ENCODE results near the gene PPM1J. TPM values are rescaled to one million over a fixed set of nuclear protein-coding genes. Genes with fewer than 3 reads are reported as not detected.

The PPM1J gene
- total RNA-seq, 1 donor from 2014 or later, result 10.7 TPM

DNA sequence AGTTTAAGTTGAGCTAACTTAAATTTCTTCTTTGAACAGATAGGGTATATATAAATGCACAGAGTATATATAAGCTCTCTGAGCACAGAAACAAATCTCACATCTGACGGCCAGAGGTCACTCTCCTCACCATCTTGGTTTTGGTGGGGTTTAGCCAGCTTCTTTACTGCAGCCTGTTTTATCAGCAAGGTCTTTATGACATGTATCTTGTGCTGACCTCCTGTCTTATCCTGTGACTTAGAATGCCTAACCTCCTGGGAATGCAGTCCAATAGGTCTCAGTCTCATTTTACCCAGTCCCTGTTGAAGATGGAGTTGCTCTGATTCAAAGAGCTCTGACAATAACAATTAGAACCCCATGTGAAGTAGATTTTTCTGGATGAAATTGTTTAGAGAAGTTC is 42.3 kb downstream of the PPM1J start:
- DNase-seq (ENCODE audit: low spot score), result no peak
- intact Hi-C loops (cut with DNase I), result loop anchor here (10.0 kb wide), 1 partner anchor 278 kb away; the partner anchor contains the start of gene CTTNBP2NL

DNA sequence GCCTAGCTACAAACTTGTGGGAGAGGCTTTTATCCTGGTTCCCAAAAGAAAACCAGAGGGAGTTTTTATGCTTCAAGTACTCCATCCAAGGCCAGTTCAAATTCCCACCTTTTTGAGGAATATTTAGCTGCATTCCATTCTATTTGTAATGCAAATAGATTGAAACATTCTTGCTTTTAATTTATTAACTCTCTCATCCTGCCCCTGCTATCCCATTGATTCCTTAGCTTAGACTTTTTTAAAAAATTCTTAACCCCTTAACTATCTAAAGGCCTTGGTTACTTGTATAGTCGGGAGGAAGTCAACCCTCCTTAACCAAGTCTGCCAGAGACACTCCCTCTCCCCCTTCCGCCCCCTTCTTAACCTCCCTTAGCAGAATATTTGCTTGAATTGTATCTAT is 43.1 kb downstream of the PPM1J start:
- intact Hi-C loops (cut with DNase I), result loop anchor here (10.0 kb wide), 1 partner anchor 277 kb away; the partner anchor contains the start of gene CTTNBP2NL
- no peak for DNase-seq (ENCODE audit: low spot score)

DNA sequence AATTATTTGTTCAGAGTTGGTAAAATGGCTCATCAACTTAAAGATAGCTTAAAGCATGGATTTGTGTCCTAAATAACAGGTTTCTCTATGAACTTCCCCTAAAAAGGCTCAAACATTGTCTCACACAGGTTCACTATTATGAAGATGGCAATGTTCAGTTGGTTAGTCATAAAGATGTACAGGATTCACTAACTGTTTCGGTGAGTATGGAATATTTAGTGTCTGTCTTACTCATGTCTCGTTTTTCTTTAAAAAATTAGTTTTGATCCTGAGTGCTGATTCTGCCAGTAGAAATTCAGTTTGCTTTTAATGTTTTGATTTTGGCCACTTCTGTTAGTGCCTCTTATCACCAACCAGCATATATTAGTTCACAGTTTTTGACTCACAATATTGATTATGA is 48.2 kb downstream of the PPM1J start:
- intact Hi-C loops (cut with DNase I), result no loop called here
- DNase-seq (ENCODE audit: low spot score), result no peak

- intact Hi-C loops (cut with DNase I), result no loop called here
- DNase-seq (ENCODE audit: low spot score), result no peak
Measured at GRCh38 chr1:112665857-112666256, 49.3 kb downstream of the PPM1J start.

Other genes starting within 250 kb of the PPM1J start
- 5.7 TPM for gene WNT2B, start 206.4 kb downstream of the PPM1J start, total RNA-seq
- 14.0 TPM for gene ST7L, start 96.2 kb downstream of the PPM1J start, total RNA-seq
- gene CAPZA1, start 95.5 kb downstream of the PPM1J start, total RNA-seq, result 35.3 TPM
- gene MOV10, start 40.7 kb downstream of the PPM1J start, total RNA-seq, result 18.3 TPM
- 270 TPM for gene RHOC, start 8.2 kb downstream of the PPM1J start, total RNA-seq
- gene SLC16A1, start 240.9 kb upstream of the PPM1J start, total RNA-seq, result 119 TPM

All from cardiac septum (tissue), 1 donor.